GM21528 (cell line): ENCODE results near the gene TMEM98.
"Not testable (repeated sequence)": the region's sequence is repeated elsewhere in the genome, so short reads cannot be mapped to it uniquely, and the experiment has no call there.

ENCODE experiments used
- ATAC-seq: cut with Tn5 transposase; IDR thresholded peaks from one replicate; pipeline ENCODE4 v1.9.1; 2021; ENCODE audit warnings: mild to moderate bottlenecking, moderate library complexity; ENCODE audit not compliant: unreplicated experiment, low FRiP score

TMEM98 gene

DNA sequence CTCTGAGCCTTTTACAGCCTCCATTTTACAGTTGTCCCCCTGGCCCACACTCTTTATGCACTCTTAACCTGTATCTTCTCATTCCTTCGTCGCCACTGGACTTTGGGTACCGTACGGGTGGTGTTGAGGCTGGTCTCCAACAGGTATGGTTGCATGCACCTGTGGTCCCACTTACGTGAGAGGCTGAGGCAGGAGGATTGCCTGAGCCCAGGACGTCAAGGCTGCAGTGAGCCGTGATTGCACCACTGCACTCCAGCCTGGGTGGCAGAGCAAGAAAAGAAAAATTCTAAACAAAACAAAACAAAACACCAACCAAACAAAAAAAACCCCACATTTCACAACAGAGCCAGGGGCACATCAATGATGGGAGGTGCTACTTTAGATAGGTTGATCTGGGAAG lies 14.4 kb upstream of the TMEM98 start:
- ATAC-seq: no peak

DNA sequence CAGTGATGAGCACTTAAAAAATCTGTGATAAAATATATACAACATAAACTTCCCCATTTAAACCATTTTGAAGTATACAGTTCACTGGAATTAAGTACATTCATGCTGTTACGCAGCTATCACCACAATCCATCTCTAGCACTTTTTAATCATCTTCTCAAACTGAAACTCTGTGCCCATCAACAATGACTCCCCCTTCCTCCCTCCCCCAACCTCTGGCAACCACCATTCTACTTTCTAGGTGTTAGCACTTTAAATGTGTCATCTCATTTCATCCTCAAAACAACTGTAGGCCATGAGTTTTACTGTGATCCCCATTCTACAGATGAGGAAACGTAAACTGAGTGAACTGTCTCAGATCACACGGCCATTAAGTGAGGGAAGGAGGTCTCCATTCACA lies 13.8 kb upstream of the TMEM98 start:
- ATAC-seq: no peak

DNA sequence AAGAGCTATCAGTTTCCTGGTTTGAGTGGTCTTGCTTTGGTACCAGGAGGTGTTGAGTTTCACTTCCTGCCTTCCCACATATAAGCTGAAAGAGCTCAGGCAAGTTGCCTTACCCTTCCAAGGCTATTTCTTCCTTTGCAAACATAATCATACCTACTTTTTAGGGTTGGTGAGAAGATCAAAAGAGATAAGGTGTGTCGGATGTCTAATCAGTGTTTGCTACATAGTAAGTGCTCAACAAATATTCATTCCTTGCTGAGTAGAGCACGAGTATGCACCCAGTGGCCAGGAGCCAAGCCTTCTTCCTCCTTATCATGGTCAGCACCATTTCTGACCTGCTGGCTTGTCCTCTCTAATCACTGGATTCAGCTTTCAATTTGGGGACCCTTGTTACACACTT lies 12.7 kb upstream of the TMEM98 start:
- ATAC-seq: no peak

DNA sequence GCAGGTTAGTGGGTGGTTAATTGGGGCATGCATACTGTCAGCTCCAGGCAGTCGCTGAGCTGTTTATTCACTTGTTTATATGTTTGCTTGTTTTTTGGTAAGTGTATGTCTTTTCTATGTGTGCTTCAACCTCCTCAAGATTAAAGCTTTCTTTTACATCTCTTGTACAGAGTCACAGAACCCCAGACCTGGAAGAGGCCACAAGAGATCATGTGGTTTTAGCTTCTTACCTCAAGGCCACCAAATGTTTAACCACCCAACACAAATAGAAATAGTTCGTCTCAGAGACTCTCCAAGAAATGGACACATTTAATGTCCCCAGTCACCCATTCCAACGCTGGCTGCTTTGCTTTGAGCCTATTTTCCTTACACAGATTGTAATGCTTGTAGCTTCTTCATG lies 11.8 kb upstream of the TMEM98 start:
- ATAC-seq: no peak

DNA sequence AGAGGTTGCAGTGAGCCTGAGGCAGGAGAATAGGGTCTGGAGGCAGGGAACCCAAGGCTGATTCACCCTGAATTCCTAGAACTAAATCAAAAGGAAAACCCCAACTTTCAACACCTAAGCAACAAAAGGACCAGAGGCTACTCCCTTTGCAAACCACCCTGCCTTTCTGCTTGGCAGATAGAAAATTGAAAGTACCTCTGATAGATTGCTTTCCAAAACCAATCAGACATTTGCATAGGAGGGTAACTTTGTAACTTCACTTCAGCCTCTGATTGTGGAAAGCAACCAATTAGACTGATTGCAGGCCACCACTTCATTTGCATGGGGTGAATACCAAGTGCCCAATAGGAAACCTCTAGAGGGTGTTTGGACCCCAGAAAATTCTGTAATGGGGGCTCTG lies 10.9 kb upstream of the TMEM98 start:
- ATAC-seq: no peak

DNA sequence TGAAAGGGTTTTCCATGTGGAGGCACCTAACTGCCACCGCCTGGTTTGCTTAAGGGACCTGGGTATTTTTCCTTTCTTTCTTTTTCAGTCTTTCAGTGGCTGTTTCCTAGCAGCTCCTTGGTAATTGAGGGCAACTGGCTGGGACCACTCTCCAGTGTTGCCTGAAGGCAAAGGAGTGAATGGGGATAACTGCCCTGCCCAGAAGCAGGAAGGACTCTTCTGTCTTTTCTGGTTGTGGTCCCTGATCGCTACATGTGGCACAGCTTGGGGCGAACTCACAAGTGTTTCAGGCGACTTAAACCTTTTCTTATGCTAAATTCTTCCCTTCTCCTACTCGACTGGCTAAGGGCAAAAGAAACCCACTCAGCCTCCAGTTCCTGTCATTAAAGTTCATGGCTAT lies 10.1 kb upstream of the TMEM98 start:
- ATAC-seq: no peak

DNA sequence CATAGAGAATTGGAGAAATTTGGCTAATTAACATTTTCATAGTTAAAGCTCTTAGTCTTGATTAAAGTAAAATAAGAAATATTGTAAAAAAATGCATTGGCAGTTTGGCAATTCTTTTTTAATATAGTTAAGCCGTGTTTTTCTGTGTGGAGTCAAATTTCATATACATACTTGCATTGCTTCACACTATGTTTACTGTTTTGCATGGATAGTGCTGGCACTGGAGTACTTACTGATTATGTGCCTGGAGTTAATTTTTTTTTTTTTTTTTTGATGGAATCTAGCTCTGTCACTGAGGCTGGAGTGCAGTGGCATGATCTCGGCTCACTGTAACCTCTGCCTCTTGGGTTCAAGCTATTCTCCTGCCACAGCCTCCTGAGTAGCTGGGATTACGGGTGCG lies 8.1 kb upstream of the TMEM98 start:
- ATAC-seq: not testable (repeated sequence)

DNA sequence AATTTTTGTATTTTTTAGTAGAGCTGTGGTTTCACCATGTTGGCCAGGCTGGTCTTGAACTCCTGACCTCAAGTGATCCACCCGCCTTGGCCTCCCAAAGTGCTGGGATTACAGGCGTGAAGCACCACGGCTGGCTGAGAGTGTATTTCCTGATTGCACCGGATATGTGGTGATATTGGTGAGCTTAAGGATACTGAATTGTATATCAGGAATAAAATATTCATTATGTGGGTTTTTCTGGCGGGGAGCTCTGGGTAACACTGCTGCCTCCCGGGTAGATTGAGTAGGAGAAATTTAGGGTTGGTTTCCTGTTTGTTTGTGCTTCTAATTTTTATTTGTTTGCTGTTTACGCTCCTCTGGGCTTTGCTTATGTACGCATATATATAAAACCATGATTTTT lies 7.7 kb upstream of the TMEM98 start:
- no peak for ATAC-seq

DNA sequence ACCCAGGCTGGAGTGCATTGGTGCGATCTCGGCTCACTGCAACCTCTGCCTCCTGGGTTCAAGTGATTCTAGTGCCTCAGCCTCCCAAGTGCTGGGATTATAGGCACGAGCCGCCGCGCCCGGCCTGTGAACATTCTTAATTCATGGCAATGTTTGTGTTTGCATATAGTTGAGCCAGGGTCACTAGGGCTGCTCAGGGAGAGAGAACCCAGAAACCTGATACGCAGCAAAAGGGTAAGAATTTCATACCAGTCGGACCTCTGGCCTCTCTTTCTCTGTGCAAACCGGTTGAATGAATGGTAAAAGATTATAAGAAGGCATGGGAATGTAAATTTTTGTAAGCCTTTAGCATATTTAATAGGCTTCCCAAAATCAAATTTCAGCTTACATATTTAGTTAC lies 6.9 kb upstream of the TMEM98 start:
- no peak for ATAC-seq

DNA sequence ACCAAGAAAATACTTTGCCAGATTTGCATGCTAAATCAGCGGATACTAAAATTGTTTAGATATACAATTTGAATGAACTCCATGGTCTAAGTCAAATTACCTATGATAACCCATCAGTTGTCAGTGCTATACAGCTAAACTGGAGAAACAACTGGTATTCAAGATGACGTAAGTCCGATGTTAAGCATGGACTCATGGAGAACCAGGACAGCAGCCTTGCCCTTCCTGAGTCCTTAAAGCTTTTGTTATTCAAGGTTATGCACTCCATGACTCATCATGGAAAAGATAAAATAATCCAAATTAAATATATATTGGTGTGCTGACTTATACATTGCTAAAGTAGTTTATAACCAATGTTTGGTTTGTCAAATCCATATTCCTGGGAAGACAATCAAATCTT lies 4.0 kb upstream of the TMEM98 start:
- ATAC-seq: not testable (repeated sequence)

DNA sequence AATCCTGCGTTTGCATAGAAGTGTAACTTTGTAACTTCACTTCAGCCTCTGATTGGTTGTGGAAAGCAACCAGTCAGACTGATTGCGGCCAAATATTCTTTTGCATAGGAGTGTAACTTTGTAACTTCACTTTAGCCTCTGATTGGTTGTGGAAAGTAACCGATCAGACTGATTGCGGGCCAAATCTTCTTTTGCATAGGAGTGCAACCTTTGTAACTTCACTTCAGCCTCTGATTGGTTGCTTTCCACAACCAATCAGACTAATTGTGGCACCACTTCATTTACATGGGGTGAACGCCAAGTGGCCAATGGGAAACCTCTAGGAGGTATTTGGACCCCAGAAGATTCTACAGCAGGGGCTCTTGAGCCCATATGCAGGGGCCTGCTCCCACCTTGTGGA lies 1.8 kb upstream of the TMEM98 start:
- no peak for ATAC-seq

DNA sequence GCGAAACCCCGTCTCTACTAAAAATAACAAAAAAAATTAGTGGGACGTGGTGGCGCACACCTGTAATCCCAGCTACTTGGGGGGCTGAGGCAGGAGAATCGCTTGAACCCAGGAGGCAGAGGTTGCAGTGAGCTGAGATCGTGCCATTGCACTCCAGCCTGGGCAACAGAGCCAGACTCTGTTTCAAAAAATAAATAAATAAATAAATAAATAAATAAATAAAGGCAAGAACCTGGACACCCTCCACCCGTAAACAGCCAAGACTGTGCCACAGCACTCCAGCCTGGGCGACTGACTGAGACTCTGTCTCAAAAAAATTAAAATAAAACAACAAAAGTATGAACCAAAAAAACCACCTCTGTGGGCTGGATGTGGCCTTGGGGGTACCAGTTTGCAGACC lies 1.2 kb upstream of the TMEM98 start:
- not testable (repeated sequence) for ATAC-seq

DNA sequence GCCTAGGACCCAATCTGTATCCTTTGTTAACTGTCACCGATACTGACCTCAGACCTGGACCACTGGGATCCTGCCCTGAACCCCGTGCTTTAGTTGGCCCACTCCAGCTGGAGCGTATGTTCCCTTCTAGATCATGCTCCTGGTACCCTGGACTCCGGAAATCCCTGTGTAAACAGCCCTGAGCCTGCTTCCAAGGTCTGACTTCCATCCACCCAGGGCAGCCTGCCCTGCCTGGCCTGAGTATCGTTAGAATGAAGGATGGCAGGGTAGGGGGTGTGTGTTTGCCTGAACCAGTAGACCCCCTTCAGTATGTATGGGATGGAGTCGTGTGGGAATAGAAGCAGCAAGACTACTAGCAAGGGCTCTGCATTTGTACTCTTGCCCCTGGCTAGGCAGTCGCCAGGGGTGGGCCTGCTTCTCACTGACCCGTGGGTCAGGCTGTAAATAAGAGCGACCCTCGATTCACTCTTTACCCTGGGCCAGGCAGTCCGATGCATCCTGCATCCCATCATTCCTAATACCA lies 691 bp upstream of the TMEM98 start:
- ATAC-seq: no peak

DNA sequence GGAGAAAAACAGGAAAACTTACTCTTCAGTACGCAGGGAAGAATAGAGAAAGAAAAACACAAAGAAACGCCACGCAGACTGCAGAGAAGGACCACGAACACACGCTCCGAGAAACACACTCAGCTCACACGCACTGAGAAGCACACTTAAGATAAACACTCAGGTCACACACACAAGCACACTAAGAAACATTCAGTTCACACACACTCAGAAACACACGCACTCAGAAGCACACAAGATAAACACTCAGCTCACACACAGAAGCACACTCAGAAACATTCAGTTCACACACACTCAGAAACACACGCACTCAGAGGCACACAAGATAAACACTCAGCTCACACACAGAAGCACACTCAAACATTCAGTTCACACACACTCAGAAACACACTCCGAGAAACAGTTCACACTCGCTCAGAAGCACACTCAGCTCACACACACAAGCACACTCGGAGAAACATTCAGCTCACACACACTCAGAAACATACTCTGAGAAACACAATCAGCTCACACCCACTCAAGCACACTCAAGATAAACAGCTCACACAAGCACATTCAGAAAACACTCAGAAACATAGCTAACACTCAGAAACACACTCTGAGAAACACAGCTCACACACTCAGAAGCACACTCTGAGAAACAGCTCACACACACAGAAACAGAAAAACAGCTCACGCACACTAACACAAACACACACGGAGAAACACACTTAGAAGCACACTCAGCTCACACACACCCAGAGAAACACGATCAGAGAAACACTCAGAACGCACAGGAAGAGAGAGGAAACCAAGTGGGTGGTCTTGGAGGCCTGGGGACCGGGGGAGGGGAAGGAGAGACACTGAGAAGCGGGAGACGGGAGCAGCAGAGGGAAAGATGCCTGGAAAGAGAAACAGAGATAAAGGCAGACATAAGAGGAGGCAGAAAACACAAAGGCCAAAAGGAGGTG lies 908 bp downstream of the TMEM98 start:
- ATAC-seq: no peak

DNA sequence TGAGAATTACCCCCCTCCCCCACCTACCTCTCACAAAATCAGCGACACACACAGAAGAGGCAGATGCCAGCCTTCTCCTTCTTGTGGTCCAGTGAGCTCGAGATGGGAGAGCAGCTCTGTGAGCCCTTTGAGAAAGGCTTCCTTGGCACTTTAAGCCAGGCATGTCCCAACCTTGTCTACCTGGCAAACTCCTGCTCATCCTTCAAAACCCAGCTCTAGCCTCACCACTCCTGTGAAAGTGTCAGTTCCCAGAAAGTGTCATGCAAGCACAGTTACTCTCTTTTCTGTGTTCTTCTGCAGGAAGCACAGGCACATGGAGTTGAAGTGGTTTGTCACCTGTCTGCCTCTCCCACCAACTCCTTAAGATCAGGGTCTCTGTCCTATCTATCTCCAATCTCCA lies 1.6 kb downstream of the TMEM98 start:
- no peak for ATAC-seq

DNA sequence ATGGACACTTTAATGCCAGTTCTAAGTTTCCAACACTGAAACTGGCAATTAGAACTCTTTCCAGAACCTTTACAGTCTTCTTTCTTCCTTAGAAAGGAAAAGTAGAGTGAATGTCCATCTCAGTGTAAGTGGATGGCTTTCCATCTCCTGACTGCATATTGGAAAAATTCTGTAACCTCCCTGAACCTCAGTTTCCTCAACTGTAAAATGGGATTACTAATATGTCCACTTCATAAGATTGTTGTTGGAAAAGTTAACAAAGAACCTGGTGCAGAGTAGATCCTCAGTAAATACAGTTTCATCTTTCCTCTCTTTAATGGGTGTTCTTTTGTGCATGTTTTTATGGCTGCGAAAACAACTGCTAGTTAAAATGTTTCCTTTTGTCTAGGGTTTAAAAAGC lies 2.6 kb downstream of the TMEM98 start:
- no peak for ATAC-seq

DNA sequence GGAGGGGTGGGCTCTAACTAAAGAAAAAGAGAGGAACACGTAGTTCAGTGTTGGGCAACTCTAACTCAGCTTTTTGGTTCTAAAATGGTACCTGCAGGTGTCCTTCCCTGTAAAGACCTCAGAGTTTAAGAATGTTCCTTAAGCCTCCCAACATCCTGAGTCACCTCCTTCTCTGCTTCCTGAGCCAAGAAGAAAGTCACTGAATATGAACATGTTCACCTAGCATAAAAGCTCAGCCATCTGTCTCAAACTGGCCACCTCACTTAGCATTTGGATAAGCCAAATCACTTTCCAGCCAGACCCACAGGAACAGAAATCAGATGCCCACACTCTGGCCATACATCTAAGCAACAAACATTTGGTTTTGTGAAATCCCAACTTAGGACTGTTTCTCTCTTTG lies 3.7 kb downstream of the TMEM98 start:
- ATAC-seq: no peak

DNA sequence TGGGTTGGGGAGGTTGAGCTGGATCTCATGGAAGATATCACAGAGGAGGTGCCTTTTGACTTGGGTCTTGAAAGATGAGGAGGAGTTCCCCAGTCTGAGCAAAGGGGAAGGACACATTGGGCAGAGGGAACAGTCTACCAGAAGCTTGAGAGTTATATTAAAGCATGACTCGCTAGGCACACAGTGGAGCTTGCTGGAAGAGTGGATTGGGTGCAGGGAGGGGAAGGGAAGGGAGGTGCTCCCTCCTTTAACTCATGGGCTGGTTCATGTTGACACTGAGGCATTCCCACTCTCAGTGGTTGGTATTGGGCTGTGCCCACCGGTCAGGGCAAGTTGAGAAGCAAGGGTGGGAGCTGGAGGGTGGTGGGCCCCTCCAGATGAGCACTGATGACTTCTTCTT lies 5.9 kb downstream of the TMEM98 start:
- no peak for ATAC-seq

DNA sequence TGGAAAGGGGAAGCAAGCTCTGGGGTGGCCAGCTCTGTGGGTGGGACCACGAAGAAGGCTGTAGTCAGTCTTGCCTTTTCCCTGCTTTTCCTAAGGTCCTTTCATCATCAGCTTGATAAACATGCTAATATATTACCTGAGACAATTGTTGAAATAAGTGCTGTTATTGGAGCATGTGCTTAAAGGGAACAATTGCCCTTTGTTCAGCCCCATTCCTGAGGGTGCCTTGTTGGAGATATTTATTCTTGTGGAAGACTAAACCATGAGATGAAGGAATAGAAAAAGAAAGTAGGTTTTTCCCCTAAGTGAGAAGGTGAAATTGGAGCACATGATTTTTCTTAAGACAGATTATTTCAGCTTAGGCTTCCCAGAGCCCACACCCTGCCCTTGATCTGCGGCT lies 7.8 kb downstream of the TMEM98 start:
- no peak for ATAC-seq

DNA sequence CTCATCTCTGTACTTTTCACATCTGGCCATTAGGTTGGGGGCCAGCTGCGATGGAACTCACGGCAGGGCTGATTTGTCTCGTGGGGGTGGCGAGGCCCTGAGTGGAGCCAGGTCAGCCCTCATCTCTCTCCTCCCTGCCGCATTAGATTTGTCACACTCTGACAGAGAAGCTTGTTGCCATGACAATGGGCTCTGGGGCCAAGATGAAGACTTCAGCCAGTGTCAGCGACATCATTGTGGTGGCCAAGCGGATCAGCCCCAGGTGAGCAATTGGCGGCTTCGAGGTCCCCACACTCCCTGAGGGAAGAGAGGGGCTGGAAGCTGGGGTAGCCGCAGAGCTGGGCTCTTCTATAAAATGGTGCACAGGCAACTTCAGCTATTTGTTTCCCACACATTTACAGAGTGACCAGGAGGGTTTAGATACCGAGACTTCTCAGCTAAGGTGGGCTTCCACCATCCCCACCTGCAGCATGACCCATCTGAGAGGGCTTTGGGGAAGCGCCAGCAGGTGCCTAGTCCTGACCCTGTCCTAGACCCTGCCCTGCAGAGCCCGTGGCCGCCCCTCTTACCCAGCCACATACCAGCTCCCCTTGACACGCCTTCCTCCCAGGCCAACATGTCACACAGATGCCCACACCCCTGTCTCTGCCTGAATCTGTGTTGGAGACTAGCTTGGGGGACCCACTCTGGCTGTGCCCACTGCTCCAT lies 8.4 kb downstream of the TMEM98 start:
- no peak for ATAC-seq

DNA sequence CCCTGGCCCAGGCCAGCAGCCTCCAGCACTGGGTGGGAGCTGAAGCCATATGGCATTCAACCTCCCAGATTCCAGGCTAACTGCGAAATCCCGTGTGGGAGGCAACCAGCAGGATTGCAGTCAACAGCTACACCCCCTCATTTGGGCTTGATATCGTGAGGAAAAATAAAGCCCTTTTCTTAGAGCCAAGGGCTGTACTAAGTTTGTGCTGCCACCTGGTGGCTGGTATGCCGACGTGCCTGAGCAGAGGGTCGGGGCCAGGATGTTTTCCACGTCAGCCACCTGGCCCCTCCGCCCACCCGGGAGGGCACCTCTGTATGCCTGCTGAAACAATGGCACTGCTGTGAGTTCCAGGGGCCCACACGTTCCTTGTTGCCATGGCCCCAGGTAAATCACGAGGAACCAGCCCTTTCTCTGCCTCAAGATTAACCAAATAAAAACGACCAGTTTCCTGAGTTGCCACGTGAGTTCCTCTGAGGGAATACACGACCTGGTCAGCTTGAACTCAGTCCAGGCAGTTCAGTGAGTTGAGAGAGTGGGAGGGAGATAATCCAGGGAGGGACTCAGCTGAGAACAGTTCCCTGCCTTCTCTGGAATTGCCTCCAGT lies 9.0 kb downstream of the TMEM98 start:
- ATAC-seq: no peak
